ENCODE data around the gene AHCYL2.
A peak's percentile ranks its signal among the peaks of the same experiment; 100 is the strongest.
"Not testable (repeated sequence)": the region's sequence is repeated elsewhere in the genome, so short reads cannot be mapped to it uniquely, and the experiment has no call there.

Gene AHCYL2

DNA sequence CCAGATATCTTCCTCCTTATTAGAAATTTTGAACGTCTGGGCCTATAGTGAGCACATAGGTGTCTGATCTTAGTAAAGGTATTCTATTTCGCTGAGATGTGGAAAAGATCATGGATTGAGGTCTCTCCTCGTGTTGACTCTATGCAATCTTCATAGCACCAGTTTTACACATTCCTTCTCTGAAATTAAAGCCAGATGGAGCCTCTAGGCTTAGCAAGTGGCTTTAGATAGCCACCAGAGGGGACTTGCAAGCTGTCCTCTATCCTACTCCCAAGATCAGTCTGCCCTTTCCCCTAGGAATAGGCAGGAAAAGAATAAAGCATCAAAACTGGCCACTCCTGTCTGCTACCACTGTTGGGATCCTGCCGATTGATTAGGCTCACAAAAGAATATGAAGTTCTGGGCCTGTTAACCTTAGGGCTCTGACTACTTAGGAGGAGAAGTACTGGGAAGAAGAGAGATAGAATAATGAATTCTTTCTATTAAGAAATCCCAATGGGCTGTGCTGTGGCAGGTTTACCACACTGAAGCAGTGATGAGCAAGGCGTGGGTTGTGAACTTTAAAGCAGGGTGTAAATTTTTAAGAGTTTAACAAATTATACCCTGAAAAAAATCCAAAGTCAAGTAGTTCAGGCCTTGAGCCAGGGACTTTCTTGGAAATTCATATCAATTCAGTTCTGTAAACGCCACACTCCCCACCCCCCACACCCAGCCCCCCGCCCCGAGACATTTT is 207.2 kb downstream of the AHCYL2 start:
- DNase-seq: no peak

DNA sequence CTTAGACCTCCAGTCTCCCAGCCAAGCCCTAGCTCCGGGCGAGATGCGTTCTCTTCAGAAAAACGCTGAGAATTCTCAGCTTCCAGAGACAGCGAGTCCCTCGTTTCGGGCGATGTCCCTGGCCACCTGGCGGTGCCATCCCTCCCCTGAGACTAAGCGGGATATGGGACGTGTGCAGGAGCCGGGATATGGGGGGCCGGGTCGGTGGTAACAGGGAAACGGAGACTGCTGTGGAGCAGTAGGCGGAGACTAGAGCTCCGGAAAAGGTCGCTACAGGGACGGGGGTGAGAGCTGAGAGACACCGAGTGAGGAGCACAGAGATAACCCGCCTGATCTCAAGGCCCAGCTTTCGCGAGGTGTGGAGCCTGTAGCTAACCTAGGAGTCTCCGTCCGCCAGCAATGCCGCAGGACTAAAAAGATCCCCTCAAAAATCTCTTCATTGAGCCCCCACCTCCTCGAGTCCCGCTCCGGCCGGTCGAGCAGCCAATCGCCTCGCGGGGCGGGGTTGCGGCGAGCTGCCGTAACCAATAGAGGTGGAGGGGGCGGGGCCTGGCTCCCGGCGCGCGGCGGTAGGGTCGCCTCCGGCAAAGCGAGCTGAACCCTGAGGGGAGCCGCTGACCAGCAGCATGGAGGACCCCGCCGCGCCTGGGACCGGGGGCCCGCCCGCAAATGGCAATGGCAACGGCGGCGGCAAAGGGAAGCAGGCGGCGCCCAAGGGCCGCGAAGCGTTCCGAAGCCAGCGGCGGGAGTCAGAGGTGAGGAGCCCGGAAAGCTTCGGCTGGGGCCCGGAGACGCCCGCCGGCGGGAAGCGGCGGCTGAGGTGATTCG is 209.2 kb downstream of the AHCYL2 start, which contains the start of gene STRIP2:
Gene STRIP2, plus strand, starts transcription at position 586 of the 828 bp plus-strand sequence. Its CDS starts 41 bp downstream, at position 627.
- DNase-seq: peak; percentile 91

- DNase-seq: peak; percentile 22
Measured at GRCh38 chr7:129434675-129435318, 210.0 kb downstream of the AHCYL2 start.

- DNase-seq: no peak
Measured at GRCh38 chr7:129435414-129435829, 210.6 kb downstream of the AHCYL2 start.

DNA sequence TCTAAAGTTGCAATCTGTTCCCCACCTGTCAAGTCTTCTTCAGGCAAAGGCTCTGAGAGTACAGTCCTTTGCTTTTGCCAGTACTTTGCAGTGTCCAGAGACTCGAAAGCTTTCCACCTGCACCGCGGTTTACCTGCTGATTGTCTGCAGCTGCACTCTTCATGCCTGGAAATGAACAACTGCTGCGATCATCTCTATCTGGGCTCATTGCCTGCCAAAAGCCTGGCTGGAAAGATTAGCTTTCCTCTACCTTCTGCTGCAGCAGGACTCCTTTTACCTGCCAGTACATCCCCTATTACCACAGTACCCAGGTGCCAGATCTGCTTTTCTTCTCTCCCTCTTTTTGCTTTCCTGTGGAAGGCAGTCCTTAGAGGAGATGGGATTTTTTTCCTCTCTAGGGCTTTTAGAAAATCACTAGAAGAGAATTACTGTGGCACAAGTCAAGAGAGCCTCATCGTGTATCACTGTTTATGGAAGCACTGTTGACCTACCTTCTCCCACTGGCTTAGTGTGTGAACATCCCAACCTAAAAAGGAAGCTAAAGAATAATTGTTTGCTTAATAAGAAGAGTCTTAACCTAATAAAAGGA is 211.6 kb downstream of the AHCYL2 start:
- DNase-seq: peak; percentile 27

DNA sequence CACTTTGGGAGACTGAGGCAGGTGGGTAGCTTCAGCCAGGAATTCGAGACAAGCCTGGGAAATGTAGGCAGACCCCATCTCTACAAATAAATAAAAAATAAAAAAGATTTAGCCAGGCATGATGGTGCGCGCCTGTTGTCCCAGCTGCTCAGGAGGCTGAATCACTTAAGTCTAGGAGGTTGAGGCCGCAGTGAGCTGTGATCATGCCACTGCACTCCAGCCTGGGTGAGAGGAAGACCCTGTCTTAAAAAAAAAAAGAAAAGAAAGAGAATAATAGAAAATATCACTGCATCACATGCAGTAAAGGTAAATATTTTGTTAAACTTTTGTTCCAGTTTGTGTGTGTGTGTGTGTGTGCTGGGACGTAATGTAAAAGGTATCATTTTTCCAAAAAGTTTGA is 212.4 kb downstream of the AHCYL2 start:
- DNase-seq: no peak

DNA sequence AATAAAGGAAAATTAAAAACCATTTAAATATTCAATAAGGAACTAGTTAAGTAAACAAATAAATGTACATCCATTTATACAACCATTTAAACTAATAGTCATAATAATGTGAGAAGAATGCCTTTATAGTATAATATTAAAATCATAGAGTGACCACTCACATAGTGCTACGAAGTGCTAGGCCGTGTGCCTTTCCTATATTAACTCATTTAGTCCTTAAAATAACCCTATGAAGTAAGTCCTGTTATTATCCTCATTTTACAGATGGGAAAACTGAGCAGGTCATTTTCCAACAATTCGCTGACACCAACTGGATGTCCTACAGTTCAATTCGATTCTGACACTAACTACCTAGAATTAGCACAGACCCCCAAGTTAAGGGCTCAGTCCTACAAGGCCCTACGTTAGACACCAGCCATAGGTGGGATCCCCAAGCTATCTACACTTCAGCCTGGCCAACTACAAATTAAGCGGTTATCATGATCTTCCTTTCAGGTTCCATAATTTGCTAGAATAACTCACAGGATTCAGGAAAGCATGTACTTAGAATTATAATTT is 213.5 kb downstream of the AHCYL2 start:
- no peak for DNase-seq

DNA sequence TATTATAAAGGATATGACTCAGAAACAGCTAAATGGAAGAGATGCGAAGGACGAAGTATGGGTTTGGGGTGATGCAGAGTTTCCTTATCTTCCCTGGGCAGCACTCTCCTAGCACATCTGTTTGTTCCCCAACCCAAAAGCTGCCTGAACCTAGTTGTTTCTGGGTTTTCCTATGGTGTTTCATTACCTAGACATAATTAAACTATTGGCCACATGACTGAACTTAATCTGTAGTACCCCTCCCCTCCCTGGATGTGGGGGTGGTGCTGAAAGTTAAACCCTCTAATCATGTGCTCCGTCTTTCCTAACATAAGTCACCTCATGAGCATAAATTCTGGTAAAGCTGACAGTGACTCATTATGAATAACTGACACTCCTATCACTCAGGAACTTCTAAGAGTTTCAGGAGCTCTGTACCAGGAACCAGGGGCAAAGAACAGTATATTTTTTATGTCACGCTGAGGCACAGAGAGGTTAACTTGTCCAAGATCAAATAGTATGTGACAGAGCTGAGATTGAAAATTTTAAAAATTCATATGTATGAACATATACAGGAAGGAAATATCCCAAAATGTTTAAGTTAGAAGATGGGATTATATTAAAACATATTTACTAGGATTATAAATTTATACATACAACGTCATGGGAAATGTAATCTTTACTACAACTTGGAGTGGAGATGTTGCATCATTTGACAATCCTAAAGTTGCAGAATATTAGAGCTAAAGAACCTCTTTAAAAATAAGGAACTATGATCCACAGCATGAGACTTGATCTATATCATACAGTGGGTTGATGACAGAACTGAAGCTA is 214.2 kb downstream of the AHCYL2 start:
- DNase-seq: no peak

DNA sequence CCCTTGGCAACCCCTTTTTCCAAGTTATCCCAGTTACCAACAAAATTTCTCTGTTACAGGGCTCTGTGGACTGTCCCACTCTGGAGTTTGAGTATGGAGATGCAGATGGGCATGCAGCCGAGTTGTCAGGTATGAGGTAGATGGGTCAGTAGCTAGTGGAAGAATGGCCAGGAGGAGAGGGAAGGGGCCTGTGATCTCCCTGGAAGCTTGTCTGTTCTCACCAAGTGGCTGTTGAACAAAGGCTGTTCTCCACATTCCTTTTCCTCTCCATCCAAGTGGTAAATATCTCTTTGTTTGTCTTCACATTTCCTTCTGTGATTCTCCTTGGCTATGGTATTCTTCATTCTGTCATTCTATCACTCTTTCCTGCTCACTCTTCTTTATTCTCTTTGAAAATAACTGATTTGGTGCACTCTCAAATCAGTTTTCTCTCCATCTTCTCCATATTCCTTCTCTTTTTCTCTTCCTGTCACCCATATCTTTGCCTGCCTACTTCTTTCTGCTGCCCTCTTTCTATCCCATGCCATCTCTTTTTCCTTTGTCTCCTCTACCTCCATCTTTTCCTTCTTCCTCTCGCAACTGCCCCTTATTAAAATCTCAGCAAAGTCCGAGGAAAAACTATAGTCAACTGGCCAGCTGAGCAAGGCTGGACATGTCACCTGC is 215.3 kb downstream of the AHCYL2 start:
- DNase-seq: no peak

DNA sequence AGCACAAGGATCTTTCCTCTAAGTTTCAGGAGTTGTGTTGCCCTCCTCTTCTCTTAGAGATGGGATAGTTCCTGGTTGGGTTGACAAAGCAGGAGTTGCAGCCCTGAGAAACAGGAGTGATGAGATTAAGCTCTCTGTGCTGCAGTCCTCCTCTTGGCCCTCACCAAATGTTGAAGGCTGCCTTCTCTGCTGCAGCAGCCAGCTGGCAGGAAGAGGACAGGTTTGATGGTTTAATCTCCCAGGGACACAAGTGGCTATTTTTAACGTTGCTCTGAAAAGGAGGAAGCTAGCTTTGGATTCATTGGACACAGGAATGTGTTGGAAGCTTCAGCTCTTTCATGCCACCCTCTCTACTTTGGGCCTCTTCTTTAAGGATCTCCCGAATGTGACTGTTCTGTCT is 218.8 kb downstream of the AHCYL2 start:
- no peak for DNase-seq

GRCh38 chr7:129444776-129445175 is 219.9 kb downstream of the AHCYL2 start:
- DNase-seq: not testable (repeated sequence)

- DNase-seq: not testable (repeated sequence)
Measured at GRCh38 chr7:129446925-129447324, 222.1 kb downstream of the AHCYL2 start.

- not testable (repeated sequence) for DNase-seq
Measured at GRCh38 chr7:129447445-129447844, 222.6 kb downstream of the AHCYL2 start.

- not testable (repeated sequence) for DNase-seq
Measured at GRCh38 chr7:129448608-129449007, 223.8 kb downstream of the AHCYL2 start.

DNA sequence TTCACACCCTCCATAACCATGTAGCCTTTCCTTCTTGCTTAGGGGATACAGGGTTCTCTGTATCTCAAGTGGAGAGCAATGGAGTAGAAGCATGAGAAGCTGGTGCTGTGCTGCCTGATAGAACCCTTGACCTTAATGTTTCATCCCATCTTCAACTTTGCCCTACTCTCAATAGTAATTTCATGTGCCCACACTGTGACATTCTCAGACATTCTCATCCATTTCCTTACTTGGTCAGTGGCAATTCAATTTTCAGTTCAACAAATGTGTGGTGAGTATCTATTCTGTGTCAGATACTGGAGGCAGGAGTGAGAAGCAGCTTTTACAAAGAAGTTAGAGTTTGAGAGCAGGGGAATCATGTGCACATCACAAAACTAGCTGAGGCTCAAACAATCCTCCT is 225.5 kb downstream of the AHCYL2 start:
- no peak for DNase-seq

- DNase-seq: no peak
Measured at GRCh38 chr7:129452589-129453231, 227.9 kb downstream of the AHCYL2 start.

- DNase-seq: no peak
Measured at GRCh38 chr7:129453510-129454248, 228.8 kb downstream of the AHCYL2 start.

DNA sequence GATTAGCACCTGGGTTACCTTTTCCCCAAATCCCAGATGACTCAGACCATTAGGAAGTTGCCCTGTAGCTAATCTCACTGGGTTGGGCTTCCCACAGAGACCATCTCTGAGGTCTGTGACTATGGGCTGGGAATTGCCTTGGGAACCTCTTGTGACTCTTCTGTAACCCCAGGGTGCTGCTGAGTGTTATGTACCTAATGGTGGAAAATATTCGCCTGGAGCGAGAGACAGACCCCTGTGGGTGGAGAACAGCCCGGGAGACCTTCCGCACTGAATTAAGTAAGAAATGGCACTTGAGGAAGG is 229.4 kb downstream of the AHCYL2 start:
- no peak for DNase-seq

- no peak for DNase-seq
Measured at GRCh38 chr7:129456421-129456820, 231.6 kb downstream of the AHCYL2 start.

DNA sequence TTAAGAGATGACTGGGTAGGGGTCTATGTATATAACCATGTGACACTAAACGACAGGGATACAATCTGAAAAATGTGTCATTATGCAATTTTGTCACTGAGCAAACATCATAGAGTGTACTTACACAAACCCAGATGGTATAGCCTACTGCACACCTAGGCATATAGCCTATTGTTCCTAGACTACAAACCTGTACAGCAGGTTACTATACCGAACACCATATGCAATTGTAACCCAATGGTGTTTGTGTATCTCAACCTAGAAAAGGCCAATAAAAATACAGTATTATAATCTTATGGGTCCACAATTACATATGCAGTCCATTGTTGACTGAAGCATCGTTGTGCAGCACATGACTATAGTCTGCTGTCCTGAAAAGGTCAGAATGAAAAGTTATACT is 232.3 kb downstream of the AHCYL2 start:
- DNase-seq: no peak

Data from DMS79 treated with DMSO at 0.1 percent for 48 hours (cell line).